ENCODE results near the gene ARF1.

Gene ARF1

DNA sequence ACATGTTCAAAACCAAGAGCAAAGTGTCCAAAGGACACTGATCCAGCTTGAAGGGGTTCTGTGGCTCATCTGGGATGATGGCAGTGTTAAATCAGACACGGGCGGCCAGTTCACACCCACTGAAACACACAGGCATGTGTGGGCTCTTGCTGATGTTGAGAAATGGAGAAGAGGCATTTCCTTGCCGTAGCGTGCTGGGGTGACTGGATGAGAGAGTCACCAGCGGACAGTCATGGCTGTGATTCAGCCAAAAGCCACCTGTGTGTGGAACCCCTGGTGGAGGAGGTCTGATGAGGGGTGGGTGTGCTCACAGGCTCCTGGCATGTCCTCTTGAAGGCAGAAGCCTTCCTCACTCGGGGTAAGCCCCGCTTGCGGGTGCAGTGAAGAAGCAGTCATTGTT, 13.4 kb downstream of the ARF1 start:
- Histone ChIP-seq H3K4me1 (no peaks in the 10 kb centered on the region), H3K27ac (no peak overlapping the region), H3K79me2 (peaks cover 54% of the 10 kb centered on the region), H3K9ac (no peak overlapping the region), H3K36me3 (ENCODE audit: control insufficient read depth, insufficient read depth, low read length) (no peaks in the 10 kb centered on the region), H3K9me3 (ENCODE audit: control insufficient read depth, low read length) (no peaks in the 10 kb centered on the region), H2AFZ (no peak overlapping the region), H3K4me3 (ENCODE audit: low read depth, low read length) (no peak overlapping the region), H3K27me3 (ENCODE audit: control insufficient read depth, insufficient read depth, low read length) (no peaks in the 10 kb centered on the region), H3K4me2 (ENCODE audit: low read length) (no peak overlapping the region)
- TF ChIP-seq, protein P1, sequence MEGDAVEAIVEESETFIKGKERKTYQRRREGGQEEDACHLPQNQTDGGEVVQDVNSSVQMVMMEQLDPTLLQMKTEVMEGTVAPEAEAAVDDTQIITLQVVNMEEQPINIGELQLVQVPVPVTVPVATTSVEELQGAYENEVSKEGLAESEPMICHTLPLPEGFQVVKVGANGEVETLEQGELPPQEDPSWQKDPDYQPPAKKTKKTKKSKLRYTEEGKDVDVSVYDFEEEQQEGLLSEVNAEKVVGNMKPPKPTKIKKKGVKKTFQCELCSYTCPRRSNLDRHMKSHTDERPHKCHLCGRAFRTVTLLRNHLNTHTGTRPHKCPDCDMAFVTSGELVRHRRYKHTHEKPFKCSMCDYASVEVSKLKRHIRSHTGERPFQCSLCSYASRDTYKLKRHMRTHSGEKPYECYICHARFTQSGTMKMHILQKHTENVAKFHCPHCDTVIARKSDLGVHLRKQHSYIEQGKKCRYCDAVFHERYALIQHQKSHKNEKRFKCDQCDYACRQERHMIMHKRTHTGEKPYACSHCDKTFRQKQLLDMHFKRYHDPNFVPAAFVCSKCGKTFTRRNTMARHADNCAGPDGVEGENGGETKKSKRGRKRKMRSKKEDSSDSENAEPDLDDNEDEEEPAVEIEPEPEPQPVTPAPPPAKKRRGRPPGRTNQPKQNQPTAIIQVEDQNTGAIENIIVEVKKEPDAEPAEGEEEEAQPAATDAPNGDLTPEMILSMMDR (IDR thresholded peaks at IDR 0.05), result no peak

DNA sequence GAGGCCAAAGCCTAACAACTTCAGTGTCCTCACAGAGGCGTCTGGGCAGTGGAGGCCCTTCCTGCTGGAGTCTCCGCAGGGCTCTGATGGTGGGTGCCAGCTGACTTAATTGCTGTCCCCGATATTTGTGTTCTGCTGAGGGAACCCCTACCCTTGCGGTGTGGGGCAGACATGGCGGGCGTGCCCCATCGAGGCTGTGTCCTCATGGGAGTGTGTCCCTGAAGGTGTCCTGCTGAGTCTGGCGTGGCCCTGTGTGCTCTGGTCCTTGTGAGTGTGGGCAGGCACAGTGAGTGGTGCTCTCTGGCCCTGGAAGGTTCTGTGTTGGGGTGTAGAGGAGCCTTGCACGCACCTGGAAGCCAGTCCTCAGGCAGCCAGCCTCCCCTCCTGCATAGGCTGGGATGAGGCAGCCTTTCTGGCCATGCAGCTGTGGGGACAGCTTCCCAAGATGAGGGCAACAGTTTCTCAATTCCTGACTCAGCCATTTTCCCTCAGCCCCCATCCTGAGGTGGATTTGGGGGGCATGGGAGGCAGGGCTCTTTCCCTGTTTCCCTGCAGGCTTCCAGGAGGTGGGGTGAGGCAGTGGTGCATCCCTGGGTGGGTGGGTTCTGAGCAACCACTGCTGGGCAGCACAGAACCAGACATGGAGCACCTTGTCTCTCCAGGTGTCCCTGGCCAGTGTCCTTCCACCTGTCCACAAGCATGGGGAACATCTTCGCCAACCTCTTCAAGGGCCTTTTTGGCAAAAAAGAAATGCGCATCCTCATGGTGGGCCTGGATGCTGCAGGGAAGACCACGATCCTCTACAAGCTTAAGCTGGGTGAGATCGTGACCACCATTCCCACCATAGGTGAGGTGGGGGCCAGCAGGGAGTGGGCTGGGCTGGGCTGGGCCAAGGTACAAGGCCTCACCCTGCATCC, 14.2 kb downstream of the ARF1 start:
- TF ChIP-seq, protein P1 (IDR thresholded peaks at IDR 0.05), result no peak
- H3K4me1 ChIP-seq, result no peaks in the 10 kb centered on the region
- no peaks in the 10 kb centered on the region for H3K36me3 ChIP-seq (ENCODE audit: control insufficient read depth, insufficient read depth, low read length)
- no peak overlapping the region for H3K9ac ChIP-seq
- H3K27me3 ChIP-seq (ENCODE audit: control insufficient read depth, insufficient read depth, low read length), result no peaks in the 10 kb centered on the region
- no peak overlapping the region for H3K27ac ChIP-seq
- peaks cover 47% of the 10 kb centered on the region for H3K79me2 ChIP-seq
- no peak overlapping the region for H2AFZ ChIP-seq
- no peak overlapping the region for H3K4me2 ChIP-seq (ENCODE audit: low read length)
- H3K4me3 ChIP-seq (ENCODE audit: low read depth, low read length), result no peak overlapping the region
- H3K9me3 ChIP-seq (ENCODE audit: control insufficient read depth, low read length), result no peaks in the 10 kb centered on the region

DNA sequence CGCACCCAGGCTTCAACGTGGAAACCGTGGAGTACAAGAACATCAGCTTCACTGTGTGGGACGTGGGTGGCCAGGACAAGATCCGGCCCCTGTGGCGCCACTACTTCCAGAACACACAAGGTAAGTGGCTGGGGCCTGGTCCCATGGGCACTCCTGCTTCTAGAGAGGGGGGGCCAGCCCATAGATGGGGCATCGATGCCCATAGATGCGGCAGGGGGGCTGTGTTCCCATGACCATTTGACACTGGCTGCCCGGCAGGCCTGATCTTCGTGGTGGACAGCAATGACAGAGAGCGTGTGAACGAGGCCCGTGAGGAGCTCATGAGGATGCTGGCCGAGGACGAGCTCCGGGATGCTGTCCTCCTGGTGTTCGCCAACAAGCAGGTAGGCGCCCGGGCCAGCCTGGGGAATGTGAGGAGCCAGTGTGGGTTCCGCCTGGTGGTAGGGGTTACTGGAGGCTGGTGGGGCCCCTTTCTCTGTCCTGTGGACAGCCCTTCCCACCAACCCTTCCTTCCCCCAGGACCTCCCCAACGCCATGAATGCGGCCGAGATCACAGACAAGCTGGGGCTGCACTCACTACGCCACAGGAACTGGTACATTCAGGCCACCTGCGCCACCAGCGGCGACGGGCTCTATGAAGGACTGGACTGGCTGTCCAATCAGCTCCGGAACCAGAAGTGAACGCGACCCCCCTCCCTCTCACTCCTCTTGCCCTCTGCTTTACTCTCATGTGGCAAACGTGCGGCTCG, 15.0 kb downstream of the ARF1 start:
- Histone ChIP-seq H3K4me3 (ENCODE audit: low read depth, low read length) (no peak overlapping the region), H3K79me2 (peaks cover 39% of the 10 kb centered on the region), H3K4me2 (ENCODE audit: low read length) (no peak overlapping the region), H3K36me3 (ENCODE audit: control insufficient read depth, insufficient read depth, low read length) (no peaks in the 10 kb centered on the region), H2AFZ (no peak overlapping the region), H3K27ac (no peak overlapping the region), H3K27me3 (ENCODE audit: control insufficient read depth, insufficient read depth, low read length) (no peaks in the 10 kb centered on the region), H3K9me3 (ENCODE audit: control insufficient read depth, low read length) (no peaks in the 10 kb centered on the region), H3K4me1 (no peaks in the 10 kb centered on the region), H3K9ac (no peak overlapping the region)
- TF ChIP-seq, protein P1 (IDR thresholded peaks at IDR 0.05), result no peak

DNA sequence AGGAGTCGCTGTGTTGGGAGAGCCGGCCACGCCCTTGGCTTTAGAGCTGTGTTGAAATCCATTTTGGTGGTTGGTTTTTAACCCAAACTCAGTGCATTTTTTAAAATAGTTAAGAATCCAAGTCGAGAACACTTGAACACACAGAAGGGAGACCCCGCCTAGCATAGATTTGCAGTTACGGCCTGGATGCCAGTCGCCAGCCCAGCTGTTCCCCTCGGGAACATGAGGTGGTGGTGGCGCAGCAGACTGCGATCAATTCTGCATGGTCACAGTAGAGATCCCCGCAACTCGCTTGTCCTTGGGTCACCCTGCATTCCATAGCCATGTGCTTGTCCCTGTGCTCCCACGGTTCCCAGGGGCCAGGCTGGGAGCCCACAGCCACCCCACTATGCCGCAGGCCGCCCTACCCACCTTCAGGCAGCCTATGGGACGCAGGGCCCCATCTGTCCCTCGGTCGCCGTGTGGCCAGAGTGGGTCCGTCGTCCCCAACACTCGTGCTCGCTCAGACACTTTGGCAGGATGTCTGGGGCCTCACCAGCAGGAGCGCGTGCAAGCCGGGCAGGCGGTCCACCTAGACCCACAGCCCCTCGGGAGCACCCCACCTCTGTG, 15.9 kb downstream of the ARF1 start:
- TF ChIP-seq, protein P1 (IDR thresholded peaks at IDR 0.05), result no peak
- no peaks in the 10 kb centered on the region for H3K36me3 ChIP-seq (ENCODE audit: control insufficient read depth, insufficient read depth, low read length)

More for the DNA sequence above, 15.9 kb downstream of the ARF1 start:
- no peaks in the 10 kb centered on the region for H3K9me3 ChIP-seq (ENCODE audit: control insufficient read depth, low read length)
- no peak overlapping the region for H2AFZ ChIP-seq
- no peak overlapping the region for H3K27ac ChIP-seq
- peaks cover 30% of the 10 kb centered on the region for H3K79me2 ChIP-seq
- H3K4me2 ChIP-seq (ENCODE audit: low read length), result no peak overlapping the region
- no peaks in the 10 kb centered on the region for H3K27me3 ChIP-seq (ENCODE audit: control insufficient read depth, insufficient read depth, low read length)
- H3K4me3 ChIP-seq (ENCODE audit: low read depth, low read length), result no peak overlapping the region
- H3K4me1 ChIP-seq, result no peaks in the 10 kb centered on the region
- H3K9ac ChIP-seq, result no peak overlapping the region

Data from parathyroid adenoma (tissue), 2 donors.